GM21515 (cell line): ENCODE measurements around the gene NCAM1.

ENCODE experiments used
- ATAC-seq: cut with Tn5 transposase; IDR thresholded peaks from one replicate; pipeline ENCODE4 v1.9.1; 2021; ENCODE audit not compliant: unreplicated experiment

NCAM1 gene

DNA sequence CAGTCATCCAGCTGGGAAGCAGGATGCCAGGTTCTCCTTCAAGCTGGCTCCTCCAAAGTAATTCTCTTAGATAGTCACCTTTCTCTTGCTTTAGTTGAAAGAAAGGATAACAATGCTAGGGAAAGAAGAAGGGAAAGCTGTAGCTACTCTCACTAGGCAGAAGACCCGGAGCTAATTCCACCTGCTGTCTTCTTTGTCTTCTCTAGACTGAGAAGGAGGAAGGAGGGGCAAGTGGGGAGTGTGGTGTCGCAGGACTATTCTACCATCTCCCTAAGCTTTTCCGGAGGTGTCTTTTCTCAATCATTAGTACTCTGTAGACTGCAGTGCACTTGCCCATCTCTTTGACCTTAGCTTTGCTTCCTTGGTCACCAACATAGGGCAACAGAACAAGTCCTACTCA lies 162.8 kb downstream of the NCAM1 start:
- no peak for ATAC-seq

DNA sequence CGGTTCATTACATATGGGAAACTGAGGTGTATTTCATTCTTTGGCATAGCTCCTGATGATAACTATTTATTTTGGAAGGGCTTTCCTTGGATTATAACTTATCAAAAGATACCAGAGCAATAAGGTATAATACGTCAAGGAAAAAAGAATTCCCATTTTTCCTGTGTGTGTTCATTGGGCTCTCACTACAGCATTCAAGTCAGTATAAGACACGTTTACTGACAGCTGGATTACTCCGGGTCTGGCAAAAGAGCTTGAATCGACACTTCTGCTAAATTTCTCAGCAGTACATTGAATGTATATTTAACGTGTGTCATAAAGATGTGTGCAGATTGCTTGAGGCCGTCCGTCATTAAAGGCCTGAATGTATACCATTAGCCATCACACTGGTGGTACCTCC lies 163.4 kb downstream of the NCAM1 start:
- ATAC-seq = no peak

DNA sequence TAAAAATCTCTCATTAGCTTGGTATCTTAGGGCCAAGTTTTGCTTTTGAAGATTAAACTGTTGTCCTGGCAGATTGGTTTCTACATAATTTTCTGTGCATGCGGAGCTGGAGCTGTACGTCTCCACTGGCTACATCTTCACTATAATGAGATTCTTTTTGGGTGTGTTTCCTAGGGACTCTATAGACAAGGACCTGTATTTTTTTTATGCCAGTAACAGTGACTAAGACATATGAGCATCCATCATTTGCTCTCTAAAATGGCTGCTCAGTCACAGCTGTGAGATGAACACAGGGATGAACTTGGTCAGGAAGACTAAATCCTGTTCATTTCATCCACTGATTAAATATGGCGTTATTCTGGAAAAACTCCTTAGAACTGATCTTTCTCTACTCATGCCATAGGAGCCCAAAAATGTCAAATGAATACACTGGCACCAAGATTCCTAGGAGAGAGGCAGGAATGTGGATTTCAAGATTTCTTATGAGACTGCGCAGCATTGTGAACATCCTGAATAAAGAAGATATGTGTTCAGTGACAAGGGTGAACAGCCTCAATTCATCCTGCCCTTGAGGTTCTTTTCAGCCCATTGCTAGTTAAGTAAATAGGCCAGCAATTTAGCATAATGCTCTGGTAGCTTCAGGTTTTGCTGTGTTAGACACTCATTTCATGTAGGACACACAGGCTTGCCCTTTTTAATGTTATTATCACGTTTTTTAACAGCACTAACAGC lies 168.2 kb downstream of the NCAM1 start:
- ATAC-seq = no peak

DNA sequence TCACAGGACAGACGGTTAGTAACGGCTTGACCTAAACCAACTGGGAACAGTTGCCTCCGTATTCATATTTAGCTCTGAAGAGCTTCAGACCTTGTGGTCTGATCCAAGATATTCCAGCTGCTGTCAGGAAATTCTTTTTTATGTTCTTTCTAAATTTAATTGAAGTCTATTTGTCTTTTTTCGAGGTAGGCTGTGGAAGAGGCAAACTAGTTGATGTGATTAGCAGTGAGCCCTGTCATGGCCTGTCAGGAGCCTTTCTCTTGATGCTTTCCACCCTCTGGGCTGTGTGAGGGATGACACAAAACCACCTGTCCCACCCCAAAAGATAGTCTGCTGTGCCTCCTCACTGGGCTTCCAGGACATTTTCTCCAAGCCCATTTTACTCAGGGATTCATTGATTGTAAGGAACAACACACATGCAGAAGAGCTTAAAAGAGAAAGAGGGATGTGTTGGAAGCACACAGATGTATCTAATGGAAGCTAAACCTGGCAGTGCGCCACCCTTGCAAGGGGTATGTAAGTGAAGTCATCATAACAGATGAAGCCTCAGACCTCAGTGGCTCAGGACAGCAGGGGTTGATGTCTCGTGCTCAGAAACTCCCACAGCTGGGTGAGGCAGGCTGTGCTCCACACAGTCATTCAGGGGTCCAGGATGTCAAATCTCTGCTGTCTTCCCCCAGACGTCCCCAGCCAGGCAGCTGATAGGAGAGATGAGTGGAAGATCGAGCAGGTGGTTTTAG lies 170.0 kb downstream of the NCAM1 start:
- no peak for ATAC-seq

DNA sequence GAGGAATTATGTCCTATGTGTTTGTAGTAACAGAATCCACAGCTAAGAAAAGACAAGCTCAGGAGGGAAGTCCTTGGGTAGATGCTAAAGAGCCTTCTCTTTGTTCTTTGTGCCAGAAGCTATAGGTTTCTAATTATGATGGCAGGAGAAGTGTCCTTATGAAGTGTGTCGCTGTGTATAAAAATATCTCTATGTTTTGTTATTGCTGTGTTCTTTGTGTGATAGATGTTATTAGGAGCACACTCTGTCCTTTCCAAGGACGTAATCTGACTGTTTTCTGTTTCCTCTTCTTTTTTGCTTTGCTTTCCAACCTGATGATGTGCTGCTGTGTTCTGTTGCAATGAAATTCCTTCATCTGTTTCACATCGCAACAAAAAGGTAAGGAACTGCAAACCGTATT lies 171.9 kb downstream of the NCAM1 start:
- ATAC-seq = no peak

DNA sequence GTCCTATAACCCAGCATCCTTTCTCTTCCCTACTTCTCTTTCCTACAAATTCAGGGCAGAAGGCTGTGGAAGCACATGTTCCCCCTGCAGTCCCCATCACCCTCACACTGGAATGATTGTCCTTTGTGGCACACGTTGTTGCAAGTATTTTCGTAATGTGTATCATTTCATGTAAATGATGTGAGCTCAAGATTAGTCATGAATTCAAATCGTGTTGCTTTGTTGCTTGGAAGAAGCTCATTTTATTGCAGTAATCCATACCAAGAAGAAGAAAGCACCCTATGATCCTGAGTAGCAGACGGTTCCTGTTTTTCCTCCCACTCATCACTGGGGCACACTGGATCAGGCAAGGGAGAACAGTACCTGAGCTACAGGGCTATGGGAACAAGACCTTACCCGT lies 173.4 kb downstream of the NCAM1 start:
- ATAC-seq = no peak

DNA sequence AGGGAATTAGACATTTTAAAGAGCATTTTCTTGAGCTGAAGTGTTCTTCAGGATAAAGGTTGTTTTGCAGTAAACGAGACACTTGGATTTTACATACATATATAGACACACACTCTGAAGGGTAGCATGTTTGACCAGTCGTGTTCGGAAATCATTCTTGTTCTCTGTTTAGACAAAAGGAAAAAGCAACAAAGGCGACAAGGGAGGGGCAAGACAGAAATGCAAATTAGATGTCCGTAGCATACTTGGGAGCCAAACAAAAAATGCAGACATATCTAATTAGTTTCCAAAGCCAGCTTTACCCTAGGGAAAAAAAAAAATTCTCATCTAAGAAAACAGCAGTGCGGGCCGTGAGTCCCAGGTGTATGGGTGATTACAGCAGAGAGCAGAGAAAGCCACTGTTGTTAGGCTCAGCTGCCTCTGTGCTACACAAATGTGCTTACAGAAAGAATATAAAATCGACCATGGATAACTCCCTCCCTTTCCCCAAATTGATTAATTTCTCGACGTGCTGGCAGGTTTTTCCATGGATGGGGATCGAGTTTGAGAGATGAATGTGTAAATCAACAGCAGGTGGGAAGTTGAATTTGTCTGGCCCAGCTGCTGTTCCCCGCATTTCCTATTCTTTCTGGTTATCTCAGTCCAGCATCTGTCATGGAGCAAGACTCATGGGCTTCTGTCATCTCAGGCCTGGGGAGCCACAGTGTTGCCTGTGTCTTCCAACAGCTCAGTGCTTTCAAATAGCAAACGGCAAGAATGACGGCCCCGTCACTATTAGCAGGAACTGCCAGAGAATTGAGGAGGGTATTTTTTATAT lies 176.7 kb downstream of the NCAM1 start:
- ATAC-seq = no peak

DNA sequence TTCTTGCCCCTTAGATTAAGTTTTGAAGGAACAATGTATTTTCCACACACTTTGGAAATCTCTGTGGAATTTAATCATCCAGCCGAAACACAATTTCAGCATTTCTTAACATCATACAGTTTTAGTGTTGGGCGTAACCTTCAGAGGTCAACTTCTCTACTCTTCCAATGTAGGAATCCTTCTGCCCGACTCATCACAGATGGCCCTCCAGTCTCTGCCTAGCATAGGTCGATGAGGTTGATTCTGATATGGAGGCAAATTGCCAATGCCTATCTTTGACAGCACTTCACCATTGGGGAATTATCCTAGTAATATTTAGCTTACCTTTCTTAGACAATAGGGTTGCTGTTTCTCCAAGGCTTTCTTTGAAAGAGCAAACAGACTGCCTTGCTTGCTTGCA lies 177.5 kb downstream of the NCAM1 start:
- ATAC-seq = no peak

DNA sequence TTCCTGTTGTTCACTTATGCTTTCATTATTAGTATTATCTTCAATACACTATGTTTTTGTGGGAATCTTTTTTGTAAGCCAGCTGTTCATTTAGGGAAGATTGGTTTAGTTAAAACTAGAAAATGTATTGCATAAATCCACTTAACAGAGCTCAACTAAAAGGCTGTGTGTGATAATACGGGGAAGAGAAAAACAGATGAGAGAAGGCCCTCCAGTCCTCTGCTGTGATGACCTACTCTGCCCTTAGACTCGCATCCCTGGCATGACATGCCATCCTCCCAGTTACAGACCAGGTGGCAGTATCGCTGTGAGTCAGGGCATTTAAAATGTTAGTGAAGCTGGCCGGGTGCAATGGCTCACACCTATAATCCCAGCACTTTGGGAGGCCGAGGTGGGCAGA lies 179.8 kb downstream of the NCAM1 start:
- no peak for ATAC-seq

DNA sequence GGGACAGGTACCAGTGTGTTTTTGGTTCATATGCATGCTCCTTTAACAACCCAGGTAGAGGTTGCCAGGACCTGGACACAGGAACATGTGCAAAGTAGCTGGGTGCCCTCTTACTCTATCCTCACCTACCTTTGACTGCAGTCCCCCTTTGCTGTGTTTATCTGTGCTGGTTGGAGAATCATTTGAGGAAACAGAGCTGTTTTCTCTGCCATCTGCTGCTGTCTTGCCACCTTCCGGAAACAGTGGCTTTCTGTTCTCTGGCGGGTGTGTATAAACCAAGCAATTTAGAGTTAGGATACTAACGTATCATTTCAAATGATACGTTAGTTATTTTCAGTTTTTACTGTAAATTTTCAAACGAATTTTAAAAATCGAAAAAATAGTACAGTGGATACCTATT lies 181.3 kb downstream of the NCAM1 start:
- no peak for ATAC-seq

DNA sequence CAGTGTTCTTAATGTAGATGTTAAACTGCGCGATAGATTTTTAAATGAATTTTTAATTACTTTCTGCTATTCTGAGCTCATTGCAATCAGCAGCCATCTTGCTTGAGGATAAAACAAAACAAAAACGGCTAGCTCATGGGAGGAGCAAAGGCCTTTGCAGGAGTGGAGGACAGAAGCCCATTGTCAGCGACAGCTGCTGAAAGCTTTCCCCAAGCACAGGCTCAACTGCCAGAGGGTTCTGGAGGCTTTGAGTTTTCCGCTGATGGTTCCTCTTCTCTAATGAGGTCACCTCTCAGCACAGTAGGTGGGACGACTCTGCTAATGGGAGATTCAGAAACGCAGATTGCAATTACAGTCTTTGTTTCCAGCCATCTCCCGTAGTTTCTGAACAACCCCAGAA lies 186.0 kb downstream of the NCAM1 start:
- no peak for ATAC-seq

DNA sequence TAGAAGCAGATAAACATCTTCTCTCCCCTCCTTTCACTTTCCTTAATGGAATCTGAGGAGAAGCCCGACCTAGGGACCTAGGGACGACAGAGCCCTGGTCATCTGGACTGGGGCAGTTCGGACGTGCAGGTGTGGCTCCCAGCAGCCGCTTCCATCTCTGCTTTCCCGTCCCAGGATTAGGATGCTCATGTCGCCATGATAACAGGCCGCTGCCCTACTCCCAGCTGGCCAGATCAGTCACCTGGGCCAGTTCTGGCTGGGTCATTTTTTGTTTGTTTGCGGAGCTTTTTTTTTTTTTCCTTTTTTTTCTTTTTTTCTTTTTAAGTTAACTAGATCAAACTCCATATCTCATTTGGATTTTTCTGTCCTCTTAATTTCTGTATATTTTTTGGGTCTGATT lies 186.9 kb downstream of the NCAM1 start:
- ATAC-seq = no peak

DNA sequence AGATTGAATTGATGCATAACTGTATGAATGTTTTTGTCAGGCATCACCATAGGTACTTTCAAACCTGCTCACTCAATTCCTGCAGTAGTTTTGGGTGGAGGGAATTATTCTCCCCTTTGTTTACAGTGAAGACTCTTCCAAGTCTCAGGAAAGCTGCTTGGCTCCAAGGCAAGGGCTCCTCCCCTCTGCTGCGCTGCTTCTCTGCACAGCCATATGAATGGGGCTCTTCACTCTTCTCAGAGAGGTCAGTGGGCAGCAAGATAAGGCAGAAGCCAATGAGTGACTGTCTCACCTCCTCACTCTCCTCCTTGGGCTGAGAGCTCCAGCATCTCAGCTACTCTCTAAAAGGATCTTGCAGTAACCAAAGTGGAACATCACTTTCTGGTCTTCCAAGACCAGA lies 187.4 kb downstream of the NCAM1 start:
- ATAC-seq = no peak

DNA sequence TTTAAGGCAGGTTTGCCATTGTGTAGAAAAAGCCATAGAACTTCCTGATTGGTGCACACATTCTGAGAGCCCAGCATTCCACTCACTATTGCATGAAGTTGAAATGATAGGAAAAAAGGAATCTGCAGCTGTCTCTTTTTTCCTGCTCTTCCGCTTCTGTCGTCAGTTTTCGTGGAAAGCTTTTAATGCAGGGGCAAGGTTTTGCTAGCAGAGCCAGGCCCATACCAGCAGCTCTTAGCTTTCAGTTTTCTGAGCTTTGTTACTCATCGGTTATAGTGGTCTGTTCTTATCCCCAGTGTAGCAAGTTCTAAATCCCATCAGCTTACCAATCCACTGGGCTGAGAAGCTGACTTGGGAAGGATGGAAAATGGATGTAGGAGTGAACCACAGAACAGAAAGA lies 190.3 kb downstream of the NCAM1 start:
- no peak for ATAC-seq

DNA sequence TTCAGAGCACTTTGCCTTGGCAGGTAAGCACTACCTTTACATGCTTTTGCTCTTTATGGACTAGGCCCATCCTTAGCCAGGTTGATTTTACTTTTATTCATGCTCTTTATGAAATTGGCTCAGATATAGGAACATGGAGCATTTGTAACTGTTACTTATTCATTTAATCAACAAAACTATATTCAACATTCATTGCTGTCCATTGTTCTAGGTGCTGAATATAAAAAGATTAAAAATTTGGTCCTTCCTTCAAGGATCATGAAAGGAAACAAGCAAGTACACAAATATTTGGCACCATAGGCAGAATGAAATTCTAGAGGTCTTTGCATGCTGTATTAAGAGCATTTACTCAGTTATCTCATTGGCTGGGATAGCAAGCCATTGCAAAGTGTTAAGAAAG lies 191.3 kb downstream of the NCAM1 start:
- ATAC-seq = no peak

DNA sequence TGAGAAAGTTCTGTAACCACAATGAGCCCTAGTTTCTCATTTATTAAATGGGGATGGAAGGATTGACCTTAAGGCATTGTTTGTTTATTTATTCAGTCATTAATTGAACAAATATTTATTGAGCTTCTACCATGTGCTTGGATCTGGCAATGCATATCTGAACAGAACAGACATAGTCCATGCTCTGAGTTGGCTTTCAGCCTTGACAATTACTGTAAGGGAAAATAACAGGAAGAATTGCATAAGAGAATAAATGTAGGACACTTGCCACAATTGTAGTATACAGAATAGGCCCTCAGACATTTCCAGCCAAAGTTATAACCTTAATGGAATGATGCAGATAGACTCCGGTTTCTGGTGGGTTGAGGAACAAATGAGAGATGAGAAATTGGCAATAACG lies 192.6 kb downstream of the NCAM1 start:
- no peak for ATAC-seq

DNA sequence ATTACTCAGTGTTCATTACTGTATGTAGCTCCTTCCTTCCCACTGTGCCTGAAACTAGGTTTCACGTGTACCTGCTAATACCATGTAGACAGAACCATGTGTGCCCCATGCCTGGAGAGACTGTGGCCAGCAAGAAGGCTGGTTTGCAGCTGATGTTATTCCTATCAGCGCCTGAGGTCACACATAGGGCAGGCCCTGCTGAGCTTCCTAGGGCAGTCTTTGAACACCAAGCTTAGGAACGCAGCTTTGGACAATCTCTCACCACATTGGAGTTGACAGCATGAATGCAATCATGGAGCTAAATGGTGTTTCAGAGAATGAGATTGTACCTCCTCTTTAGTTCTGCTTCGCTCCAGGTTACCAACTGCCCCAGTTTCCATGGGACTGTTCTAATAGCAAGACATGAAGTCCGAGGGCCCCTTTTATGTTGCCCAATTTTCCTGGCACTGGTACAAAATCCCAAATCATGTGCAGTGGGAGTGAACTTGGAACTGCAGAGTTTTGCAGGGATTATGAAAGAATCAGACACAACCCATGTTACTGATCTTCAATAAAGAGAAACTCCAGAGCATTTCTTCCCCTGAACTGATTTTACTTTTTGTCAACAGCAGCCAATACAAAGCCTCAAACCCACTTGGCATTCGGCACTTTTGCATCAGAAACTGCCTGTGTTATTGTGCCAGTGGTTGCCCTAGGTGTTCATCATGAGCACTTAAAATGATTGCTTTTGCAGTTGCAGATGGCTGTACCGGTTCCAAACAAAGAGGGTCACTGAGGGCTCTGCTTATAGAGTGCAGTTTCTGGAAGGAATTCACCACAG lies 199.0 kb downstream of the NCAM1 start:
- no peak for ATAC-seq

DNA sequence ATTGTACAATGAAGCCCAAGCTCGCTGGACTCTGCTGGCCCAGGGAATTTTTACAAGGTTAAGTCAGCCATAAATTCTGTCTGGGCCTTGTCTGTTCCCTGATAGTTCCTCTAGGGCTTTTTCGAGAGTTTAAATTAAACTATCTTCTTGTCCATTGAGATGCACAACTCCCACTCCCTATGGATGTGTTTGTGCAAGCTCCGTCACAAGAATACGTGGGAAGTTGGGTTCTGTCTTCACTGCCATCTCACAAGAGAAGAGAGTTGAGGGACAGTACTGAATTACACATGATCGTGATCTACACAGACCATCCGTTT lies 199.5 kb downstream of the NCAM1 start:
- no peak for ATAC-seq

DNA sequence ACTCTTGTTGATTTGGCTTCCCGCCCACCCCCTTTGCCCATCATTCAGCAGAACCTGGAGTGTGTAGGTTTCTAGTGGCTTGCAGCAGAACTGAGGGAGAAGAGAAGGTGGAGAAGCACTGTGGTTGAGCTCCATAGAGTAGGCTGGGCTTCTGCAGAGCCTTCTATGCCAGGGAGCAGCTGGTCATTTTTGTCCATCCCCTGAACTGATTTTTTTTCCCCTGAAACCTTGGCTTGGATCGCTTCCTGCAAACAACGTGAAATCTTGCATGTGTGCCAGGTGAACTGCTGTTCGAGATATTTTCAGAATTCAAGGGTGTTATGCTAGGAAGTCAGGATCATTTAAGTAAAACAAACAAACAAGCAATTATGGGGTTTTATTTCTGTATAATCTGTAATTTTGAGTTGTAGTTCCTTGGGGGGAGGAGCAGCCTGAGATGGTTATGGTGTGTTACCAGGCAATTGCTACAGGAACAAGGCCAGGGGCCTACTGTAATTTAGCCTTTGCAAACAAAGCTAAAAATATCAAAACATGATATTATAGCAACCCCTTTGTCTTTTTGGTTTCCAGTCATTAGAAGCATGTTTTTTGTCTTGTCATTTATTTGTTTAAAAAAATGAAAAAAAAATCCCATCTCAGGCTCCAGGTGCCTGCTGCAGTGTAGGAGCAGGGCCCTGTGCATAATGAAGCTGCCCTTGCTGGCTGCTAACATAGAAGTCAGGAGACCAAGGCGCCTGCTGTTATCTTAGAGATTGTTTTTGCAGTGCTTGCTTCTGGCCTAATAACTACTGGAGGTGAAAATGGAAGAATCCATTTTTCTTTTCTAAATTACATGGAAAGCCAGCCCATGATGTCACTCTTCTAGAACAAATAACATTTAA lies 200.7 kb downstream of the NCAM1 start:
- no peak for ATAC-seq

DNA sequence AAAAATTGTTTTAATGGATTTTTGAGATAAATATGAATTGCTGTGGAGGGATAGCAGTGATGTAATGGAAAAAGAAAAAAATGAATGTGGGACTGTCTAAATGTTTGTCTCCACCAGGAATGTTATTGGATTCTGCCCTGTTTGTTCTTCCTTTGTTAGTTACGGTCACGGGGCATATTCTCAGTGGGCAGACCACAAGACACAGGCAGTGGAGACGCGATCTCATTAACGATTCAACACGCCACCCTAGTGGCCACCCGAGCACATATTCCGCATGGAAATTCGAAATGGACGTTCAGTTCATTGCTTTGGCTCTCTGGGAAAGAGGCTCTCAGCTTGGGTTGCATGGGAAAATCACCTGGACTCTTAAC lies 201.4 kb downstream of the NCAM1 start:
- ATAC-seq = no peak
